GM12878 (cell line): ENCODE data around the gene ARHGAP32.

ENCODE experiments used
- CEBPB ChIP-seq, 2 experiments: fragments of 150-350 bp in 1 of 2; IDR thresholded peaks; 2 replicates each; pipeline ENCODE4 v1.6.1; 2012 to 2014; ENCODE audit warnings: low read depth in 2 of 2, low read length in 2 of 2, borderline replicate concordance in 1 of 2, inconsistent platforms in 1 of 2
- ESRRA ChIP-seq: IDR thresholded peaks from 2 replicates; pipeline ENCODE4 v1.6.1; 2012; ENCODE audit warnings: mild to moderate bottlenecking, low read length, improper control_type of control experiment
- GATAD2B ChIP-seq: fragments of 450-650 bp; conservative IDR thresholded peaks from 2 replicates; pipeline ENCODE4 v1.6.1; 2017; ENCODE audit warnings: low read depth, mild to moderate bottlenecking, moderate library complexity
- POLR2AphosphoS5 ChIP-seq: IDR thresholded peaks from 2 replicates; pipeline ENCODE4 v1.6.1; 2011; ENCODE audit warnings: mild to moderate bottlenecking, low read length, inconsistent platforms
- RFX5 ChIP-seq: IDR thresholded peaks from 2 replicates; pipeline ENCODE4 v1.6.1; 2011; ENCODE audit warnings: low read depth, low read length, improper control_type of control experiment
- SPI1 ChIP-seq: IDR thresholded peaks from 2 replicates; pipeline ENCODE4 v1.6.1; 2011; ENCODE audit warnings: low read depth, mild to moderate bottlenecking, low read length, moderate library complexity, borderline replicate concordance; ENCODE audit not compliant: insufficient read depth
- ZNF207 ChIP-seq: fragments of 450-650 bp; IDR thresholded peaks from 2 replicates; pipeline ENCODE4 v1.6.1; 2014; ENCODE audit warnings: antibody characterized with exemption, mild to moderate bottlenecking, borderline replicate concordance
- ZNF217 ChIP-seq: fragments of 450-650 bp; IDR thresholded peaks from 2 replicates; pipeline ENCODE4 v1.6.1; 2017; ENCODE audit warnings: antibody characterized with exemption, mild to moderate bottlenecking
- TF ChIP-seq, protein P1 (sequence below), 3 experiments: IDR thresholded peaks in 2 of 3; conservative IDR thresholded peaks in 1 of 3; 2 replicates each; pipeline ENCODE4 v1.5.1; 2011; ENCODE audit warnings: low read depth in 3 of 3, low read length in 3 of 3, mild to moderate bottlenecking in 3 of 3, control low read depth in 2 of 3, moderate library complexity in 2 of 3, inconsistent platforms in 1 of 3, mixed read lengths in 1 of 3; ENCODE audit not compliant: control insufficient read depth in 2 of 3, insufficient read depth in 1 of 3; ENCODE audit errors: extremely low read depth in 1 of 3
- TF ChIP-seq, protein P2 (sequence below): fragments of 450-650 bp; IDR thresholded peaks from 2 replicates; pipeline ENCODE4 v1.6.1; 2018; ENCODE audit warnings: mild to moderate bottlenecking, low read depth, moderate library complexity; ENCODE audit not compliant: partially characterized antibody
- TF ChIP-seq, protein P3 (sequence below): IDR thresholded peaks from 2 replicates; pipeline ENCODE4 v1.6.1; 2011; ENCODE audit warnings: low read depth, low read length, improper control_type of control experiment, borderline replicate concordance

DNA sequence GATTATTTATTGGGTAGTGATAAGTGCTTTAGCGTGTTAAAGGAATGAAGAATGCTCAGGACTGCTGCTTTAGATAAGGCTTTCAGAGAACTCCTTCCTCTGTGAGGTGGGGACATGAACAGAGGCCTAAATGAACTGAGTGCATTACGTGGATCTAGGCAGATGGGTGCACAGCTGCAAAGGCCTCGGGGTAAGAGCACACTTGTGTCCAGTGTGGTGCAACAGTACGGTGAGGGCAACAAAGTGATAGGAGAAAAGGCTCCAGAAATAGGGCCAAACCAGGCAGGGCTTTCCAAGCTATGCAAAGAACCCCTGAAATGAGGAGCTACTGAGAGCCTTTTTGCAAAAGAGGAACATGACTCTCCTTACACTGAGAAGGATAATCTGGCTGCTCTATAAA is 45.3 kb upstream of the ARHGAP32 start:
- TF ChIP-seq, protein P1, sequence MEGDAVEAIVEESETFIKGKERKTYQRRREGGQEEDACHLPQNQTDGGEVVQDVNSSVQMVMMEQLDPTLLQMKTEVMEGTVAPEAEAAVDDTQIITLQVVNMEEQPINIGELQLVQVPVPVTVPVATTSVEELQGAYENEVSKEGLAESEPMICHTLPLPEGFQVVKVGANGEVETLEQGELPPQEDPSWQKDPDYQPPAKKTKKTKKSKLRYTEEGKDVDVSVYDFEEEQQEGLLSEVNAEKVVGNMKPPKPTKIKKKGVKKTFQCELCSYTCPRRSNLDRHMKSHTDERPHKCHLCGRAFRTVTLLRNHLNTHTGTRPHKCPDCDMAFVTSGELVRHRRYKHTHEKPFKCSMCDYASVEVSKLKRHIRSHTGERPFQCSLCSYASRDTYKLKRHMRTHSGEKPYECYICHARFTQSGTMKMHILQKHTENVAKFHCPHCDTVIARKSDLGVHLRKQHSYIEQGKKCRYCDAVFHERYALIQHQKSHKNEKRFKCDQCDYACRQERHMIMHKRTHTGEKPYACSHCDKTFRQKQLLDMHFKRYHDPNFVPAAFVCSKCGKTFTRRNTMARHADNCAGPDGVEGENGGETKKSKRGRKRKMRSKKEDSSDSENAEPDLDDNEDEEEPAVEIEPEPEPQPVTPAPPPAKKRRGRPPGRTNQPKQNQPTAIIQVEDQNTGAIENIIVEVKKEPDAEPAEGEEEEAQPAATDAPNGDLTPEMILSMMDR (IDR thresholded peaks at IDR 0.05 in 2 of 3, conservative IDR thresholded peaks at IDR 0.05 in 1 of 3; ENCODE audit: control insufficient read depth in 2 of 3, extremely low read depth in 1 of 3, insufficient read depth in 1 of 3, low read depth in 3 of 3, low read length in 3 of 3): no peak
- TF ChIP-seq, protein P2, sequence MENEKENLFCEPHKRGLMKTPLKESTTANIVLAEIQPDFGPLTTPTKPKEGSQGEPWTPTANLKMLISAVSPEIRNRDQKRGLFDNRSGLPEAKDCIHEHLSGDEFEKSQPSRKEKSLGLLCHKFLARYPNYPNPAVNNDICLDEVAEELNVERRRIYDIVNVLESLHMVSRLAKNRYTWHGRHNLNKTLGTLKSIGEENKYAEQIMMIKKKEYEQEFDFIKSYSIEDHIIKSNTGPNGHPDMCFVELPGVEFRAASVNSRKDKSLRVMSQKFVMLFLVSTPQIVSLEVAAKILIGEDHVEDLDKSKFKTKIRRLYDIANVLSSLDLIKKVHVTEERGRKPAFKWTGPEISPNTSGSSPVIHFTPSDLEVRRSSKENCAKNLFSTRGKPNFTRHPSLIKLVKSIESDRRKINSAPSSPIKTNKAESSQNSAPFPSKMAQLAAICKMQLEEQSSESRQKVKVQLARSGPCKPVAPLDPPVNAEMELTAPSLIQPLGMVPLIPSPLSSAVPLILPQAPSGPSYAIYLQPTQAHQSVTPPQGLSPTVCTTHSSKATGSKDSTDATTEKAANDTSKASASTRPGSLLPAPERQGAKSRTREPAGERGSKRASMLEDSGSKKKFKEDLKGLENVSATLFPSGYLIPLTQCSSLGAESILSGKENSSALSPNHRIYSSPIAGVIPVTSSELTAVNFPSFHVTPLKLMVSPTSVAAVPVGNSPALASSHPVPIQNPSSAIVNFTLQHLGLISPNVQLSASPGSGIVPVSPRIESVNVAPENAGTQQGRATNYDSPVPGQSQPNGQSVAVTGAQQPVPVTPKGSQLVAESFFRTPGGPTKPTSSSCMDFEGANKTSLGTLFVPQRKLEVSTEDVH: no peak
- TF ChIP-seq SPI1: no peak
- no peak for TF ChIP-seq ZNF207
- no peak for TF ChIP-seq CEBPB (IDR thresholded peaks at IDR 0.05; ENCODE audit: borderline replicate concordance in 1 of 2, low read depth in 2 of 2, low read length in 2 of 2)
- no peak for TF ChIP-seq ZNF217
- TF ChIP-seq, protein P3, sequence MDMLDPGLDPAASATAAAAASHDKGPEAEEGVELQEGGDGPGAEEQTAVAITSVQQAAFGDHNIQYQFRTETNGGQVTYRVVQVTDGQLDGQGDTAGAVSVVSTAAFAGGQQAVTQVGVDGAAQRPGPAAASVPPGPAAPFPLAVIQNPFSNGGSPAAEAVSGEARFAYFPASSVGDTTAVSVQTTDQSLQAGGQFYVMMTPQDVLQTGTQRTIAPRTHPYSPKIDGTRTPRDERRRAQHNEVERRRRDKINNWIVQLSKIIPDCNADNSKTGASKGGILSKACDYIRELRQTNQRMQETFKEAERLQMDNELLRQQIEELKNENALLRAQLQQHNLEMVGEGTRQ: no peak
- TF ChIP-seq ESRRA: no peak
- no peak for TF ChIP-seq POLR2AphosphoS5
- TF ChIP-seq GATAD2B: no peak
- TF ChIP-seq RFX5: no peak
